ENCODE results near the gene TPD52L2.
"Not testable (repeated sequence)": the region's sequence is repeated elsewhere in the genome, so short reads cannot be mapped to it uniquely, and the experiment has no call there.

TPD52L2 gene

DNA sequence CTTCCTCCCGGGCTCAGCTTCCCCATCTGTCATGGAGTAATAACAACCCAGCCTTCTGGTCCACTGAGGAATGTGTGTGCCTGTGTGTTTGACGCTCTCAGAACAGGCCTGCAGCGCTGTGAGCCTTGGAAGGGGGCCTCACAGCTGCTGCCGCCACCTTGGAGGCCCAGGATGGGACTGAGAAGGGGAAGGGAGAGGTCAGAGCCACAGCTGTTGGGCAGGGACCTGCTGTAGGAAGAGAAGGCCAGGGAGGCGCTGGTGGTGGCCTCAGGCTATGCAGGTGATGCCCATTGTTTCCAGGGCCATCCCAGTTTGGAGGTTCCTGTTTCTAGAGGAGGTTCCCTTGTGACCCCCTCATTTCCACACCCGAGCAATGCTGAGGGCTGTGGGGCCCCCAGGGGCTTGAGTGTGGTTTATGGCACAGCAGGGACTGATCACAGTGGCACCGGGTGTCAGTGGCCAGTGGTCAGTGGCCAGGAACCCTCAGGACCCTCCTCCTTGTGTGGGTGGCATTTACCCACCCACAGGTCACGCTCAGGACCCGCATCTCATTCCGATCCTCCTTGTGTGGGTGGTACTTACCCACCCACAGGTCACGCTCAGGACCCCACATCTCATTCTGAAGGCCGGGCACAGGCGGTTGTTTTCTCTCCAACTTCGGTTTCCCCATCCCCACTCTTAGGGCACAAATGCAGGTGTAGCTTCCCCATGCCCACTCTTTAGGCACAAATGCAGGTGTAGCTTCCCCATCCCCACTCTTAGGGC lies 14.0 kb downstream of the TPD52L2 start:
- Histone ChIP-seq H3K9me3 (ENCODE audit: control insufficient read depth in 1 of 2, low read length in 2 of 2) (no peaks in the 10 kb centered on the region), H3K4me1 (ENCODE audit: control insufficient read depth in 1 of 2, insufficient read depth in 2 of 2, low read length in 2 of 2) (peaks cover 7 to 14% of the 10 kb centered on the region in 2 donors), H3K27ac (ENCODE audit: low read depth, low read length) (no peak overlapping the region), H3K36me3 (ENCODE audit: control insufficient read depth in 1 of 2, insufficient read depth in 2 of 2, low read length in 2 of 2) (peaks cover 27 to 66% of the 10 kb centered on the region in 2 donors), H3K9ac (ENCODE audit: low read depth in 1 of 2, low read length in 2 of 2) (no peak overlapping the region), H3K4me3 (ENCODE audit: low read depth in 1 of 2, low read length in 2 of 2) (no peak overlapping the region), H3K27me3 (ENCODE audit: control insufficient read depth in 1 of 2, insufficient read depth in 2 of 2, low read length in 2 of 2) (no peaks in the 10 kb centered on the region)

DNA sequence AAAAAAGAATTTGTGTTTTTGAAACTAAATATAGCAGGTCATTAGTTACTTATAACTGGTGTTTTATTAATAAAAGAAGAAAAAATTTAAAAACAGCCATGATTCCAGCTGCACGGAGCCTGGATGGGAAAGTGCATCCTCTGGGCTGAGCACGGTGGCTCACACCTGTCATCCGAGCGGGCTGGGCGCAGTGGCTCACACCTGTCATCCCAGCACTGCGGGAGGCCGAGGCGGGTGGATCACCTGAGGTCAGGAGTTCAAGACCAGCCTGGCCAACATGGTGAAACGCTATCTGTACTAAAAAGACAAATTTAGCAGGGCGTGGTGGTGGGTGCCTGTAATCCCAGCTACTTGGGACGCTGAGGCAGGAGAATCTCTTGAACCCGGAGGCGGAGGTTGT lies 15.8 kb downstream of the TPD52L2 start:
- H3K4me3 ChIP-seq (ENCODE audit: low read depth in 1 of 2, low read length in 2 of 2); H3K9me3 ChIP-seq (ENCODE audit: control insufficient read depth in 1 of 2, low read length in 2 of 2); H3K9ac ChIP-seq (ENCODE audit: low read depth in 1 of 2, low read length in 2 of 2); H3K27ac ChIP-seq (ENCODE audit: low read depth, low read length); H3K27me3 ChIP-seq (ENCODE audit: control insufficient read depth in 1 of 2, insufficient read depth in 2 of 2, low read length in 2 of 2): not testable (repeated sequence)
- H3K4me1 ChIP-seq (ENCODE audit: control insufficient read depth in 1 of 2, insufficient read depth in 2 of 2, low read length in 2 of 2), result peaks cover 16 to 24% of the 10 kb centered on the region in 2 donors
- H3K36me3 ChIP-seq (ENCODE audit: control insufficient read depth in 1 of 2, insufficient read depth in 2 of 2, low read length in 2 of 2), result peaks cover 29 to 67% of the 10 kb centered on the region in 2 donors

DNA sequence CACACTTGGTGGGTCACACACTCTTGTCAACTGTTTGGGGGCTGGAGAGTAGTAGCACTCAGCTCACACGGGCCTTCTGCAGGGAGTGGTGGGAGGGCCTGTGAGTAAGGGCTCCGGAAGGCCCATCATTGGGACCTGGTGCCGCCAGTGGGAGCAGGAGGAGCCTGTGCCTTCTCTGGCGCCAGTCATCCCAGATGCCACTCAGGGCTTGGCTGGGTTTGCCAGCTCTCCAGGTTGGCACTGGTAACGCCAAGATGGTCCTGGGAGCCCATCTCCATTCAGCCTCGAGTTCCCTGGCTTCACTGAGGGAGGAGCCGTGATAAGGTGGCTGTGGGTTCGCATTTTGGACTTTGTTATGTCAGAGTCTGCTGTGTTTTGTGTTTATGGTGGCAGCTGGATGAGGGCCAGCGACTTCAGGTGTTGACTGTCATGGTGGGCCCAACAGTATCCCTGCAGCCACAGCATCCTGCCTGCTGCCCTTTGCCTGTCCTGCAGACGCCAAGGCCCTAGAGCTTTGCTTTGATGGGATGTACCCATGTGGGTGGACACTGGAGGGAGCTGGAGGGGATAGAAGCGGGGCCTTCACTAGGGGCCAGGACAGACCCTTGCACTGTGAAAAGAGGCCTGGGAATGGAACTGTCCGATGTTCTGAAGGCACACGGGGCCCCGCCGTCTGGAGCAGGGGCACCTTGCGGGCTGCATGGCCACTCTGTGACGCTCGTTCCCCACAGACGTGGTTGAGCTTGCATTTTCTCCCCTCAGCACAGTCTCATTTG lies 16.6 kb downstream of the TPD52L2 start:
- Histone ChIP-seq H3K36me3 (ENCODE audit: control insufficient read depth in 1 of 2, insufficient read depth in 2 of 2, low read length in 2 of 2) (peaks cover 26 to 62% of the 10 kb centered on the region in 2 donors), H3K4me3 (ENCODE audit: low read depth in 1 of 2, low read length in 2 of 2) (no peak overlapping the region), H3K9ac (ENCODE audit: low read depth in 1 of 2, low read length in 2 of 2) (no peak overlapping the region), H3K9me3 (ENCODE audit: control insufficient read depth in 1 of 2, low read length in 2 of 2) (no peaks in the 10 kb centered on the region), H3K27ac (ENCODE audit: low read depth, low read length) (no peak overlapping the region), H3K27me3 (ENCODE audit: control insufficient read depth in 1 of 2, insufficient read depth in 2 of 2, low read length in 2 of 2) (no peaks in the 10 kb centered on the region), H3K4me1 (ENCODE audit: control insufficient read depth in 1 of 2, insufficient read depth in 2 of 2, low read length in 2 of 2) (peaks cover 16 to 25% of the 10 kb centered on the region in 2 donors)

- Histone ChIP-seq H3K9ac (ENCODE audit: low read depth in 1 of 2, low read length in 2 of 2) (no peak overlapping the region), H3K36me3 (ENCODE audit: control insufficient read depth in 1 of 2, insufficient read depth in 2 of 2, low read length in 2 of 2) (peaks cover 35 to 65% of the 10 kb centered on the region in 2 donors), H3K27ac (ENCODE audit: low read depth, low read length) (no peak overlapping the region), H3K9me3 (ENCODE audit: control insufficient read depth in 1 of 2, low read length in 2 of 2) (no peaks in the 10 kb centered on the region), H3K4me1 (ENCODE audit: control insufficient read depth in 1 of 2, insufficient read depth in 2 of 2, low read length in 2 of 2) (peaks cover 16 to 25% of the 10 kb centered on the region in 2 donors), H3K27me3 (ENCODE audit: control insufficient read depth in 1 of 2, insufficient read depth in 2 of 2, low read length in 2 of 2) (no peaks in the 10 kb centered on the region), H3K4me3 (ENCODE audit: low read depth in 1 of 2, low read length in 2 of 2) (no peak overlapping the region)
Observed at GRCh38 chr20:63882257-63883200, 17.5 kb downstream of the TPD52L2 start.

GRCh38 chr20:63883201-63883593 lies 18.1 kb downstream of the TPD52L2 start:
- H3K27me3 ChIP-seq (ENCODE audit: control insufficient read depth in 1 of 2, insufficient read depth in 2 of 2, low read length in 2 of 2), result no peaks in the 10 kb centered on the region
- H3K36me3 ChIP-seq (ENCODE audit: control insufficient read depth in 1 of 2, insufficient read depth in 2 of 2, low read length in 2 of 2), result peaks cover 37 to 65% of the 10 kb centered on the region in 2 donors
- no peak overlapping the region for H3K4me3 ChIP-seq (ENCODE audit: low read depth in 1 of 2, low read length in 2 of 2)
- H3K9me3 ChIP-seq (ENCODE audit: control insufficient read depth in 1 of 2, low read length in 2 of 2), result no peaks in the 10 kb centered on the region
- H3K9ac ChIP-seq (ENCODE audit: low read depth in 1 of 2, low read length in 2 of 2), result no peak overlapping the region
- no peak overlapping the region for H3K27ac ChIP-seq (ENCODE audit: low read depth, low read length)
- H3K4me1 ChIP-seq (ENCODE audit: control insufficient read depth in 1 of 2, insufficient read depth in 2 of 2, low read length in 2 of 2), result peaks cover 21 to 25% of the 10 kb centered on the region in 2 donors

DNA sequence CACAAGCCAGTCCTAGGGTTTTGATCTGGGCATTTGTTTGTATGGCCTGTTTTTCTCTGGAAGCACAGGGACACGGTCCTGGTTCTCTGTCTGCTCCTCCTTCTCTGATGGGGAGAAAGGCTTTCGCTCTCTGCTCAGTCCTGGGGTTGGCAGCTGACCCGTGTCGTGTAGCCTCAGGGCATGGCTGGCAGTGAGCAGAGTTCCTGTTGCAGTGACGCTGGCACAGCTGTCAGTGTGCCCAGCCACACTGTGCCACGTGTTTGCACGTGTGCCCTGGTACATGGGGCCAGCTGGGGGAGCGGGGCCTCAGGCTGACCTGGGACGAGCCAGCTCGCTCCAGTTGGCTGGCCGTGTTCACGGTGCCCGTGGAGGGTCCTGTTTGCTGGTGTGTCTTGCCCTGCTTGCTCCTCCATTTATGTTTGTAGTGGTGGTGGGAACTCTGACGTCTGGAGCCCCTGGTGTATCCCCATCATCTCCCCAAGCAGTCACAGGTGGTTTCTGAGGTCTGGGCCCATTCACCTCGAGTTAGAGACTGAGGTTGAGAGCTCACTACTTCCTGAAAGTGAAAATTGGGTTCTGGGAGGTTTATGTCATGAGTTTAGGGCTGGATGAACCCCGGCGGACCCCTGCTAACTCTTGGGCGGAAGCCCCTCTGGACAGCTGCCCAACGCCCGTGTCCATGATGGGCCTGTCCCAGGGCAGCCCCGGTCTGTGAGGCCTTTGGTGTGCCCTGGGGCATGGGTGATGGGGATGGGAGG lies 19.6 kb downstream of the TPD52L2 start:
- Histone ChIP-seq H3K9me3 (ENCODE audit: control insufficient read depth in 1 of 2, low read length in 2 of 2) (no peaks in the 10 kb centered on the region), H3K4me3 (ENCODE audit: low read depth in 1 of 2, low read length in 2 of 2) (no peak overlapping the region), H3K9ac (ENCODE audit: low read depth in 1 of 2, low read length in 2 of 2) (no peak overlapping the region), H3K27ac (ENCODE audit: low read depth, low read length) (no peak overlapping the region), H3K36me3 (ENCODE audit: control insufficient read depth in 1 of 2, insufficient read depth in 2 of 2, low read length in 2 of 2) (peaks cover 33 to 61% of the 10 kb centered on the region in 2 donors), H3K27me3 (ENCODE audit: control insufficient read depth in 1 of 2, insufficient read depth in 2 of 2, low read length in 2 of 2) (no peaks in the 10 kb centered on the region), H3K4me1 (ENCODE audit: control insufficient read depth in 1 of 2, insufficient read depth in 2 of 2, low read length in 2 of 2) (peaks cover 32 to 36% of the 10 kb centered on the region in 2 donors)

GRCh38 chr20:63885264-63886053 lies 20.4 kb downstream of the TPD52L2 start:
- H3K9me3 ChIP-seq (ENCODE audit: control insufficient read depth in 1 of 2, low read length in 2 of 2), result no peaks in the 10 kb centered on the region
- H3K36me3 ChIP-seq (ENCODE audit: control insufficient read depth in 1 of 2, insufficient read depth in 2 of 2, low read length in 2 of 2), result peaks cover 37 to 68% of the 10 kb centered on the region in 2 donors
- H3K27ac ChIP-seq (ENCODE audit: low read depth, low read length), result no peak overlapping the region
- H3K4me1 ChIP-seq (ENCODE audit: control insufficient read depth in 1 of 2, insufficient read depth in 2 of 2, low read length in 2 of 2), result peaks cover 40 to 44% of the 10 kb centered on the region in 2 donors
- no peak overlapping the region for H3K4me3 ChIP-seq (ENCODE audit: low read depth in 1 of 2, low read length in 2 of 2)
- no peaks in the 10 kb centered on the region for H3K27me3 ChIP-seq (ENCODE audit: control insufficient read depth in 1 of 2, insufficient read depth in 2 of 2, low read length in 2 of 2)
- H3K9ac ChIP-seq (ENCODE audit: low read depth in 1 of 2, low read length in 2 of 2), result no peak overlapping the region

DNA sequence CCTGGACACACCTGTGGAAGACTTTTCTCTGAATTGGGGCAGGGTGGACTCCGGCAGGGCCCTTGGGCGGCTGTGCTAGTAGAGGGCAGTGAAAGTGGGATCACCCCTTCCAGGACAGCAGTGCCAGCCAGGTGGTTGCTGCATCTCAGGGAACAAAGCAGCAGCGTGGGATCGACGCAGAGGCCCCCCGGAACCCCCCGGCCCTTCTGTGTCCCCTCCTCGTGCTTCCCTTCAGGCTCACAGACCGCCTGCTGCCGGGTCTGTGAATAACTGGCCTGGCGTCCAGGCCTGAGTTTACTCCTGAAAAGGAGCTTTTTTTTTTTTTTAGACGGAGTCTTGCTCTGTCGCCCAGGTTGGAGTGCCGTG lies 21.0 kb downstream of the TPD52L2 start:
- Histone ChIP-seq H3K27ac (ENCODE audit: low read depth, low read length) (no peak overlapping the region), H3K36me3 (ENCODE audit: control insufficient read depth in 1 of 2, insufficient read depth in 2 of 2, low read length in 2 of 2) (peaks cover 41 to 73% of the 10 kb centered on the region in 2 donors)

DNA sequence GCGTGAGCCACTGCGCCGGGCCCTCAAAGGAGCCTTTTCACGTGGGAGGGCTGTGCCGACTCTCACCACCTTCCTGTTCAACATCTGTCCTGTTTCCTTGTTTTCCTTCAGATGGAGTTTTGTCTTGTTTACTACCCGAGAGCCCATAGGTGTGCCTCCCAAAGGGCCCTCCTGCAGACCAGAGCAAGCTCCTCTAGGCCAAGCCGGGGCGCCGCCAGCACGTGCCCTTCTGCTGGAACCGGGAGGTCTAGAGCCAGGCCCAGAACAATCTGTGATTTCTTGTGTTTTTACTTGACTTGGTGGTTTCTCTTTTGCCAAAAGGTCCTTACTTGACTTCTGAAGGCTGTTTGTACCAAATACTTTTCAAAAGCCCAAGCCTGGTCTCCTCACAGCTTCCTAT lies 21.9 kb downstream of the TPD52L2 start:
- no peak overlapping the region for H3K27ac ChIP-seq (ENCODE audit: low read depth, low read length)
- H3K4me3 ChIP-seq (ENCODE audit: low read depth in 1 of 2, low read length in 2 of 2), result no peak overlapping the region
- H3K36me3 ChIP-seq (ENCODE audit: control insufficient read depth in 1 of 2, insufficient read depth in 2 of 2, low read length in 2 of 2), result peaks cover 42 to 73% of the 10 kb centered on the region in 2 donors
- H3K4me1 ChIP-seq (ENCODE audit: control insufficient read depth in 1 of 2, insufficient read depth in 2 of 2, low read length in 2 of 2), result peaks cover 38 to 46% of the 10 kb centered on the region in 2 donors
- H3K9ac ChIP-seq (ENCODE audit: low read depth in 1 of 2, low read length in 2 of 2), result no peak overlapping the region
- no peaks in the 10 kb centered on the region for H3K27me3 ChIP-seq (ENCODE audit: control insufficient read depth in 1 of 2, insufficient read depth in 2 of 2, low read length in 2 of 2)
- H3K9me3 ChIP-seq (ENCODE audit: control insufficient read depth in 1 of 2, low read length in 2 of 2), result no peaks in the 10 kb centered on the region

More for the DNA sequence above, 21.0 kb downstream of the TPD52L2 start:
- Histone ChIP-seq H3K4me1 (ENCODE audit: control insufficient read depth in 1 of 2, insufficient read depth in 2 of 2, low read length in 2 of 2) (peaks cover 45 to 49% of the 10 kb centered on the region in 2 donors), H3K27me3 (ENCODE audit: control insufficient read depth in 1 of 2, insufficient read depth in 2 of 2, low read length in 2 of 2) (no peaks in the 10 kb centered on the region), H3K4me3 (ENCODE audit: low read depth in 1 of 2, low read length in 2 of 2) (no peak overlapping the region), H3K9ac (ENCODE audit: low read depth in 1 of 2, low read length in 2 of 2) (no peak overlapping the region), H3K9me3 (ENCODE audit: control insufficient read depth in 1 of 2, low read length in 2 of 2) (no peaks in the 10 kb centered on the region)
